Gastroesophageal sphincter (tissue), 4 donors: ENCODE measurements around the gene METTL15. TPM values are rescaled to one million over a fixed set of nuclear protein-coding genes. Genes with fewer than 3 reads are reported as not detected.
"Not testable (repeated sequence)": the region's sequence is repeated elsewhere in the genome, so short reads cannot be mapped to it uniquely, and the experiment has no call there.

ENCODE experiments used
- ATAC-seq: fragments of 150-250 bp; one replicate; pipeline ENCODE4 v1.9.1; 2016; ENCODE audit warnings: mild to moderate bottlenecking, moderate library complexity
- H3K27ac ChIP-seq, 4 donors: fragments of 200-600 bp; sonication (generic) in 3 of 4; 1 replicate in 3 of 4; 2 replicates in 1 of 4; pipeline ENCODE4 v1.5.1; 2016 to 2019
- H3K27me3 ChIP-seq: fragments of 200-600 bp; sonication (generic); one replicate; pipeline ENCODE4 v1.5.1; 2019
- H3K36me3 ChIP-seq, 2 donors: fragments of 200-600 bp; sonication (generic); one replicate each; pipeline ENCODE4 v1.5.1; 2019; ENCODE audit warnings: control low read depth in 1 of 2
- H3K4me1 ChIP-seq, 3 donors: fragments of 200-600 bp; sonication (generic); 1 replicate in 2 of 3; 2 replicates in 1 of 3; pipeline ENCODE4 v1.5.1; 2016 to 2019; ENCODE audit warnings: control low read depth in 2 of 3
- H3K4me3 ChIP-seq, 2 donors: fragments of 200-600 bp; sonication (generic); one replicate each; pipeline ENCODE4 v1.5.1; 2019; ENCODE audit warnings: mild to moderate bottlenecking in 1 of 2, moderate library complexity in 1 of 2
- H3K9me3 ChIP-seq, 3 donors: fragments of 200-600 bp; sonication (generic); one replicate each; pipeline ENCODE4 v1.5.1; 2017 to 2019; ENCODE audit warnings: control low read depth in 2 of 3
- EP300 ChIP-seq: sonication (generic); formaldehyde crosslinking; IDR thresholded peaks from one replicate; pipeline ENCODE4 v1.6.1; 2017; ENCODE audit warnings: antibody characterized with exemption, mild to moderate bottlenecking
- POLR2A ChIP-seq, 2 donors: fragments of 450-650 bp; IDR thresholded peaks; one replicate each; pipeline ENCODE4 v1.6.1; 2017; ENCODE audit warnings: antibody characterized with exemption in 2 of 2, mild to moderate bottlenecking in 2 of 2, moderate library complexity in 1 of 2
- POLR2AphosphoS5 ChIP-seq: sonication (generic); formaldehyde crosslinking; IDR thresholded peaks from one replicate; pipeline ENCODE4 v1.6.1; 2017; ENCODE audit warnings: antibody characterized with exemption
- WGBS, 2 donors: methylation state at CpG; one replicate each; pipeline ENCODE4 v1.1.5; 2018; ENCODE audit warnings: low coverage in 1 of 2; 5-methylcytosine and 5-hydroxymethylcytosine counted together
- total RNA-seq, 4 donors: library from RNA; depleted of rRNA; stranded (reverse); fragments of >200 nt; gene quantifications; one replicate each; pipeline ENCODE4 v1.1.0, GENCODE V29; 2016
- TF ChIP-seq, protein P1 (sequence below), 4 experiments: fragments of 200-600 bp in 2 of 4; fragments of 450-650 bp in 2 of 4; sonication (generic) in 1 of 4; IDR thresholded peaks; one replicate each; pipeline ENCODE4 v1.5.1; 2017 to 2019; ENCODE audit warnings: antibody characterized with exemption in 4 of 4, mild to moderate bottlenecking in 2 of 4, moderate library complexity in 2 of 4

Gene METTL15
- total RNA-seq, 4 donors from 2014 or later = 7.8 to 20.5 (median 8.2) TPM

GRCh38 chr11:28083118-28083517 is 25.1 kb upstream of the METTL15 start:
- TF ChIP-seq POLR2AphosphoS5 (no peak), POLR2A (IDR thresholded peaks at IDR 0.05) (no peak), EP300 (no peak)
- TF ChIP-seq, protein P1, sequence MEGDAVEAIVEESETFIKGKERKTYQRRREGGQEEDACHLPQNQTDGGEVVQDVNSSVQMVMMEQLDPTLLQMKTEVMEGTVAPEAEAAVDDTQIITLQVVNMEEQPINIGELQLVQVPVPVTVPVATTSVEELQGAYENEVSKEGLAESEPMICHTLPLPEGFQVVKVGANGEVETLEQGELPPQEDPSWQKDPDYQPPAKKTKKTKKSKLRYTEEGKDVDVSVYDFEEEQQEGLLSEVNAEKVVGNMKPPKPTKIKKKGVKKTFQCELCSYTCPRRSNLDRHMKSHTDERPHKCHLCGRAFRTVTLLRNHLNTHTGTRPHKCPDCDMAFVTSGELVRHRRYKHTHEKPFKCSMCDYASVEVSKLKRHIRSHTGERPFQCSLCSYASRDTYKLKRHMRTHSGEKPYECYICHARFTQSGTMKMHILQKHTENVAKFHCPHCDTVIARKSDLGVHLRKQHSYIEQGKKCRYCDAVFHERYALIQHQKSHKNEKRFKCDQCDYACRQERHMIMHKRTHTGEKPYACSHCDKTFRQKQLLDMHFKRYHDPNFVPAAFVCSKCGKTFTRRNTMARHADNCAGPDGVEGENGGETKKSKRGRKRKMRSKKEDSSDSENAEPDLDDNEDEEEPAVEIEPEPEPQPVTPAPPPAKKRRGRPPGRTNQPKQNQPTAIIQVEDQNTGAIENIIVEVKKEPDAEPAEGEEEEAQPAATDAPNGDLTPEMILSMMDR (IDR thresholded peaks at IDR 0.05) = no peak
- H3K4me3 ChIP-seq = no peak overlapping the region
- WGBS, 2 donors = 100% methylated on average over 1 of the region's 1 CpG
- no peaks in the 10 kb centered on the region for H3K9me3 ChIP-seq
- no peaks in the 10 kb centered on the region for H3K36me3 ChIP-seq
- H3K4me1 ChIP-seq = no peaks in the 10 kb centered on the region
- H3K27ac ChIP-seq = no peak overlapping the region
- no peak for ATAC-seq
- H3K27me3 ChIP-seq = no peaks in the 10 kb centered on the region

- Histone ChIP-seq H3K27me3 (no peaks in the 10 kb centered on the region), H3K27ac (no peak overlapping the region), H3K36me3 (no peaks in the 10 kb centered on the region), H3K9me3 (no peaks in the 10 kb centered on the region), H3K4me3 (no peak overlapping the region), H3K4me1 (no peaks in the 10 kb centered on the region)
- 58 to 67% methylated on average over 1 of the region's 1 CpG for WGBS, 2 donors
- no peak for TF ChIP-seq POLR2AphosphoS5
- TF ChIP-seq, protein P1 (IDR thresholded peaks at IDR 0.05) = no peak
- TF ChIP-seq POLR2A (IDR thresholded peaks at IDR 0.05) = no peak
- TF ChIP-seq EP300 = no peak
- no peak for ATAC-seq
Observed at GRCh38 chr11:28086569-28086968, 21.6 kb upstream of the METTL15 start.

- not testable (repeated sequence) for H3K27me3 ChIP-seq, H3K36me3 ChIP-seq, H3K27ac ChIP-seq, H3K4me3 ChIP-seq, ATAC-seq, H3K9me3 ChIP-seq, H3K4me1 ChIP-seq
- WGBS, 2 donors = 80 to 83% methylated on average over 1 of the region's 1 CpG
Observed at GRCh38 chr11:28087192-28087591, 21.0 kb upstream of the METTL15 start.

DNA sequence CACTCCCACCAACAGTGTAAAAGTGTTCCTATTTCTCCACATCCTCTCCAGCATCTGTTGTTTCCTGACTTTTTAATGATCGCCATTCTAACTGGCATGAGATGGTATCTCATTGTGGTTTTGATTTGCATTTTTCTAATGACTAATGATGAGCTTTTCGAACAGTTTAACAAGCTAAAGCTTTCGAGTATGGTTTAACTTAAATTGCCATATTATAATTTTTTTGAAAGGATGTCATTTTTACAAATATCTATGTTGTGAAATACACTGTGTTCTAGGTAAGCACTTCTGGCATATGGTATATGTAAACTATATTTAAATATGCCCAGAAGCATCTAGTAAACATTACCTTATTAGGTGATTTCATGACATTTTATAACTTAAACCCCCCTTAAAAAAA is 20.5 kb upstream of the METTL15 start:
- H3K4me3 ChIP-seq, H3K27me3 ChIP-seq, H3K27ac ChIP-seq, H3K4me1 ChIP-seq, H3K9me3 ChIP-seq, H3K36me3 ChIP-seq, ATAC-seq: not testable (repeated sequence)
- WGBS, 2 donors = 92 to 98% methylated on average over 3 of the region's 3 CpGs

GRCh38 chr11:28089378-28089777 is 18.8 kb upstream of the METTL15 start:
- WGBS, 2 donors = 93 to 95% methylated on average over 5 of the region's 5 CpGs
- H3K4me1 ChIP-seq = no peaks in the 10 kb centered on the region
- H3K27ac ChIP-seq = no peak overlapping the region
- no peak for ATAC-seq
- no peaks in the 10 kb centered on the region for H3K27me3 ChIP-seq
- no peaks in the 10 kb centered on the region for H3K9me3 ChIP-seq
- no peak overlapping the region for H3K4me3 ChIP-seq
- no peaks in the 10 kb centered on the region for H3K36me3 ChIP-seq
- TF ChIP-seq, protein P1 (IDR thresholded peaks at IDR 0.05) = no peak
- TF ChIP-seq POLR2A (IDR thresholded peaks at IDR 0.05) = no peak
- TF ChIP-seq EP300 = no peak
- no peak for TF ChIP-seq POLR2AphosphoS5

DNA sequence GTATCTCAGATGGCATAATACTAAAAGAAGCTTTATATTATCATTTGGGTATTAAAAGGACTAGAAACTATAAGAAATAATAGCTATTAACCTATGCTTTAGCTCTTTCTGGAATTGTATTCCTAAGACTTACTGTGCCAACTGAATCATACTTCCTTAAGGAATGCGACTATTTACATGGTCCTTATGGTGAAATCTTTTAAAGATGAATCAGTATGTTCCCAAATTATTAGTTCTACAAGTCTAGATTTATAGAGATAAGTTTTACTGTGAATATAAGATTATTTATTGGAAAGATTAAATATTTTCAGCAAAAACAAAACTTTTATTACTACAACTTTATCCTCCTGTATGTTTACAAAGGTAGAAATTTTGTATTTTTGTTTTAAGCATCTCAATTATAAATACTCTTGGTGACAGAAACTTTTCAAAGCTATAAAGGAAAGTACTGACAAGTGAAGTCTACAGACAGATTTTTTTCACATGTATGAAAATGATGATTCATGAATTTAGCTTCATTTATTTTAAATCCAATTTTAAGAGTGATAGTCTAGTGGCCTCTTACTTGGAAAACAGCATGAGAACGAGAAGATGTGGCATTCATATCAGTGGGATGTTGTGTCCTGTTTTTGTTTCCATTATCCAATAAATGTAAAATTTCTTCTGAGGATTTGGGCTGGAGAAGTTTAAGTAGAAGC is 18.0 kb upstream of the METTL15 start:
- no peak for TF ChIP-seq EP300
- no peak for TF ChIP-seq POLR2AphosphoS5
- TF ChIP-seq, protein P1 (IDR thresholded peaks at IDR 0.05) = no peak
- no peak for TF ChIP-seq POLR2A (IDR thresholded peaks at IDR 0.05)

More for the DNA sequence above, 18.0 kb upstream of the METTL15 start:
- Histone ChIP-seq H3K4me1 (no peaks in the 10 kb centered on the region), H3K4me3 (no peak overlapping the region), H3K27ac (no peak overlapping the region), H3K36me3 (no peaks in the 10 kb centered on the region), H3K9me3 (no peaks in the 10 kb centered on the region), H3K27me3 (no peaks in the 10 kb centered on the region)
- no peak for ATAC-seq
- 78 to 85% methylated on average over 2 of the region's 2 CpGs for WGBS, 2 donors
